UCSD-AML1 (cell line): ENCODE data around the gene ARHGAP28.
"Not testable (repeated sequence)": the region's sequence is repeated elsewhere in the genome, so short reads cannot be mapped to it uniquely, and the experiment has no call there.

Experiments used
- DNase-seq: peaks from one replicate; lab custom pipeline; 2025; ENCODE audit not compliant: unreplicated experiment; lab: John Stamatoyannopoulos, UW

ARHGAP28 gene

DNA sequence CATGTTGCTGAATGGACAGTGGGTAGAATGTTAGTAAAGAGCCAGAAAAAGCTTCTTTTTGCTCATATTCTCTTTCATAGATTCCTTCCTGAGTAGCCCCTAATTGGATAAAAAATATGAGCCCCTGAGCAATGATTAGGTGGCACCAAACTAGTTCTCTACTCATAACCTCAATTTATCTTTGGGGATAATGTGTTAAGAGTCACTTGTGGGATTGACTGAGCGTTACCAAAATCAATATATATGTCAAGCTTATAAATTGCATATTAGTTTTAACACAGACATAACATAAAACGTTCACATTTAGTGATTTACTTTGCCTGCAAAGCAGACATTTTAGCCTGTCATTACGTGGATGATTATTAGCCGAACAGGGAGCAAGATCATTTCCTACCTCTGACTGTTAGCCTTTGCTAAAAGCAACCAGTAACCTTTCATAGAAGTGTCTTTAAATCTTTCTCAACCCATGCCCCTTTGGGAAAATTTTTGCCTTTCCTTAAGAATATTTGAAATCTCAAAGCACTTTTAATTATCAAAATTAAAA lies 85.4 kb downstream of the ARHGAP28 start:
- no peak for DNase-seq

DNA sequence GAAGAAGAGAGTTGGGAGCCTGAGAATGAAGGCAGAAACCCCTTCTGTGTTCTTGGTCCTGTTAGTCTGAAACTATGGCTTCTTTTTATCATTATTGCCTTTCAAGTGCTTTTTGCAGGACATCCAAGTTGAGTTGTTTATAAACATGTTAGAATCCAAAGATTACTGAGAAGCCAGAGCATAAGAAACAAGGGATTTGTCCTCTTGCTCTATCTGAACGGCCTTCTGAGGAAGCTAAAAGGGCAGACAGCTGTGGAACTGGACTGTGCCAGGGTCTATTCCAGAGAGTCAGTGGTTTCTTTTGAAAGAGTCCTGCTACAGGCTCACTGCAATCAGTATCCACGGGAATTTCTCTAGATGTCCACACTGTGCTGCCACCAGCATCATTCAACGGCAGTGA lies 86.6 kb downstream of the ARHGAP28 start:
- no peak for DNase-seq

DNA sequence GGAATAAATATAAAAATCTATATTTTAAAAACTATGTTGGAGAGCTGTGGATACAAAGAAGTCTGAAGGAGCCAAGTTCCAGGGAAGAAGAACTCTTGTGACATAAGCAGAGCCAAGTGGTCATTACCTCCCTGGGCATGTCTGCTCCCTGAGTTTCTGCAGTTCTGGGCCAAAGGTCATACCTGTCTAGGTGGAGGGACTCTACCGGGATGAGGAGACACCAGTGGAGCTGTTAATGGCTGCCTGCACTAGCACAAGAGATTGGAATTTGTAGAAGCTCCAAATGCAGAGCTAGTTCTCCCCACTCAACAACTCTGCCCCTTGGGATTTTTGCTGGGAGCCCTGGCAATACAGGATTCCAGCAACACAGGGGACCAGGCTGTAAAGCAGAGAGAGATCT lies 89.8 kb downstream of the ARHGAP28 start:
- no peak for DNase-seq

DNA sequence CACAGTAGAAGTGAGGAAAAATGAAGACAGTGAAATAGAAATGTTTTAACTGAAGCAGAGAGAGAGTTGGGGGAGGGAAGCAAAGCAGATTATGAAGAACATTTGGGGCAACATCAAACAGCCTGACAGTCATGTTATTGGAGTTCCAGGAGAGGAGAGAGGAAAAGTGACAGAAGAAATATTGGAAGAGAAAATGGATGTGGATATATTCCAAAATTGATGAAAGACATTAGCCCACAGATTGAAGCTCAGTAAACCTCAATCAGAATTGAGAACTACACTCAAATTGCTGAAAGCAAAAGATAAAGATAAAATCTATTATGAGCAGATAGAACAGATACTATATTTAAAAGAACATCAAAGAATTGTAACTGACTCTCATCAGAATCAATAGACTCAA lies 90.8 kb downstream of the ARHGAP28 start:
- no peak for DNase-seq

DNA sequence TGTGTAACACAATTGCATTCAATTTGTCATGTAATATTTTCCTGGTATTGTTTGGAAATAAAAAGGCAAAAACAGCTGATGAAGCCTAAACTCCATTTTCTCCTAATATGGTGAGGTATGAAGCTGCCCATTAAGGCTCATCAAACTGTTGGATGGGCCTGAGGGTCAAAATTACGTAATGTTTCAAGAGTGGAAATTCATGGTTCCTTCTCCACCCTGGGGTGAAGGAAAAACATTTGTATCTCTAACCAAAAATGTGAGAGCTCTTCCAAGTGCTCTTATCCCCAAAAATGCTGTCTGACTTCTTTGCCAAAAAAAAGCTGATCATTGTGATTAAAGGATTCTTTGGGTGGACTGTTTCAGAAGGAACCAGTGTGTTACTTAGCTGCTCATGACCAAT lies 91.8 kb downstream of the ARHGAP28 start:
- DNase-seq: no peak

DNA sequence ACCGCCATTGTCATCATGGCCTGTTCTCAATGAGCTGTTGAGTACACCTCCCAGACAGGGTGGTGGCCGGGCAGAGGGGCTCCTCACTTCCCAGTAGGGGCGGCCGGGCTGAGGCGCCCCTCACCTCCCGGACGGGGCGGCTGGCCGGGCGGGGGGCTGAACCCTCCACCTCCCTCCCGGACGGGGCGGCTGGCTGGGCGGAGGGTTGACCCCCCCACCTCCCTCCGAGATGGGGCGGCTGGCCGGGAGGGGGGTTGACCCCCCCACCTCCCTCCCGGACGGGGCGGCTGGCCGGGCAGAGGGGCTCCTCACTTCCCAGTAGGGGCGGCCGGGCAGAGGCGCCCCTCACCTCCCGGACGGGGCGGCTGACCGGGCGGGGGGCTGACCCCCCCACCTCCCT lies 97.6 kb downstream of the ARHGAP28 start:
- not testable (repeated sequence) for DNase-seq

DNA sequence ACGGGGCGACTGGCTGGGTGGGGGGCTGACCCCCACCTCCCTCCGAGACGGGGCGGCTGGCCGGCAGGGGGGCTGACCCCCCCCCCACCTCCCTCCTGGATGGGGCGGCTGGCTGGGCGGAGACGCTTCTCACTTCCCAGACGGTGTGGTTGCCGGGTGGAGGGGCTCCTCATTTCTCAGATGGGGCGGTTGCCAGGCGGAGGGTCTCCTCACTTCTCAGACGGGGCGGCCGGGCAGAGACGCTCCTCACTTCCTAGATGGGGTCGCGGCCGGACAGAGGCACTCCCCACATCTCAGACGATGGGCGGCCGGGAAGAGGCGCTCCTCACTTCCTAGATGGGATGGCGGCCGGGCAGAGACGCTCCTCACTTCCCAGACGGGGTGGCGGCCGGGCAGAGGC lies 98.0 kb downstream of the ARHGAP28 start:
- not testable (repeated sequence) for DNase-seq

DNA sequence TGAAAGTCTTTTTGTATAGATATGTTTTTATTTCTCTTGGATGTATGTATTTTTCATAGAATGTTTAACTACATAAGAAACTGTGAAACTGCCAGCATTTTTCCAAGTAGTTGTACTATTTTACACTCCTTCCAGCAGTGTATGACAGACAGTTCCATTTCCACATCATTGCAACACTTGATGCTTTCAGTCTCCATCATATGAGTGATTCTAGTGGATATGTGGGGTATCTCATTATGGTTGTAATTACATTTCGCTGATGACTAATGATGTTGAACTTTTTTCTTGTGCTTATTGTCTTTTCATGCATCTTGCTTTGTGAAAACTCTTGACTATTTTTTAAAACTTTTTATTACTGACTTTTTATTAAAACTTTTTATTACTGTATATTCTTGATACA lies 101.4 kb downstream of the ARHGAP28 start:
- no peak for DNase-seq

DNA sequence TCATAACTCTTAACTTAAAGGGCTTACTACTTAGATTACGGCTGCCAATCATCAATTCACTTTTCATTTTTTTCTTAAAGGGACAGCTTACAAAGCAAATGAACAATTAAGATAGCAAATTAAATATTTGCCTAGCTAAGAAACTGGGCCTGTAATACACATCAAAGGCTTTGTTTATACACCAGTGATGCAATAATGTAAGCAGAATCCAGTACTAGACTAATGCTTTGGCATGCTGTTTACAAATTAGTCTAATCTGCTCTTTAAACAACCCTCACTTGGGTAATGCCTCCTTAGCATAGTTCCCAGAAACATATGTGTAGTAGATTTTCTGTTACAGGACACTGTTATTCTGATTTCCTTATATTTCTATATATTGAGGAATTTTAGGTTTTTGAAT lies 105.8 kb downstream of the ARHGAP28 start:
- DNase-seq: no peak

DNA sequence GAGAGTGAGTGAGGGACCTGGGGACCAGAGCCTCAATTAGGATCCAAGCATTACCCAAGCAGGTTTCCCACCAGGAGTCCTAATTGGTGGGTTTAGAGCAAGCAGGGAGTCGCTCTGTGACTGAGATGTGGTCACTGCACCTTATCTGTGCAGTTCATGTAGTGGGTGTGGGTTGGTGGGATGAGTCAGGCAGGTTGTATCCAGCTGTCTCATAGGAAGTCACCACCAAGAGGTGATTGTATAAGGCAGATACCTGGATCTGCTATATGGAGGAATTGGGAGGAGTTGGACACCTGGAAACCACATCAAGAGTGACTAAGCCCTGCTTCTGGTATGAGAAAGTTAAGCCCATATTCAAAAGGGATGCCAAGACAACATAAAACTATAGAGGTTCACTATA lies 106.8 kb downstream of the ARHGAP28 start:
- DNase-seq: no peak

DNA sequence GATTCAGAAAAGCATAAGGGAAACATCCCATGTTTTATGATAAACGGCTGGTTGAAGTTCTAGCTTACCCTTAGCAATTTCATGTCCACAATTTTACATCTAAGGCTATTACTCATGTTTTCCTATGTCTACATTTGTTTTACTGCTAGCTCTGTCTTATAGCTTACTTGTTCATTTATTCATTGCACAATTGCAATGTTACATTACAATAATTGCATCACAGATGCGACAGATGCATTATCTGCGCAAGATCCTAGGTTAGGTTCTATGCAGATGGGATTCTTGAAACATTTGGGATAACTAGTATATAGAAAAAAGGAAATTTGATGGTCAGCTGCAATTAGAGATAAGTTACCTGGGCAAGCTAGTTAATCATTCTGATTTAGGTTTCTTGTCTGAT lies 108.4 kb downstream of the ARHGAP28 start:
- DNase-seq: no peak

DNA sequence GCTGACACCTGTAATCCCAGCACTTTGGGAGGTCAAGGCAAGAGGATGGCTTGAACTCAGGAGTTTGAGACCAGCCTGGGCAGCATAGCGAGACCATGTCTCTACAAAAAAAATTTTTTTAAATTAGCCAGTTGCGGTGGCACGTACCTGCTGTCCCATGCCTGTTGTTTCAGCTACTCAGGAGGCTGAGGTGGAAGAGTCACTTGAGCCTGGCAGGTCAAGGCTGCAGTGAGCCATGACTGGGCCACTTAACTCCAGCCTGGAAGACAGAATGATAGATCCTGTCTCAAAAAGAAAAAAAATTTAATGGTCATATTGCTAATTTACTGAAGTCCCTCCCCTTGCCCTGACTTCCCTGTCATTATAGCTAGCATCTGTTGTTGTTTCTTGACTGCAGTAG lies 112.6 kb downstream of the ARHGAP28 start:
- no peak for DNase-seq

DNA sequence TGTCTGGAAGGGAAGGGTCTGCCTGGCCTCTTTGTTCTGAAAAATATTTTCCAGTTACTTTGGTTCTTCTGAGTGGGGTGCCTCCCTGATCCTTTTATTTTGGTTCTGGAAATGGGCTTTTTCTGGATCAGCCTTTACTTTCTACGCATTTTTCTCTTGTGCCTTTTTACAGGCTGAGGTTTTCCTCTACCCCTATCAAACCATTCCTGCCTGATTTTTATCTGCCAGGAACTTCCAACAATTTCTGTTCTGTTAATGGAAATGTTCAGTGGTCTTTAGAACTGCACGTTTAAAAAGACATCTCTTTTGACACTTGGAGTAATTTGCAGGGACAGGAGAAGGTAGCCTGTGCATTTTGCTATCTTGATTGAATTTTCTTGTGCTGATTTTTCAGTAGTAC lies 113.8 kb downstream of the ARHGAP28 start:
- no peak for DNase-seq

DNA sequence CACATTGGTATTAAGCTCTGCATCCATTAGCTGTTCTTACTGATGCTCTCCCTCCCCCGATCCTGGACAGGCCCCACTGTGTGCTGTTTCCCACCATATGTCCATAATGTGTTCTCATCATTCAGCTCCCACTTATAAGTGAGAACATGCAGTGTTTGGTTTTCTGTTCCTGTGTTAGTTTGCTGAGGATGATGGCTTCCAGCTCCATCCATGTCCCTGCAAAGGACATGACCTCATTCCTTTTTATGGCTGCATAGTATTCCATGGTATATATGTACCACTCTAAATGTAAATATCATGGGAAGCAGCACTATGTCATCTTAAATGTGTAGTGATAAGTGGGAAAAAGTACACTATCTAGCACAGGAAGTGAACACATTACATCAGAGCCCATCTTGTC lies 116.0 kb downstream of the ARHGAP28 start:
- not testable (repeated sequence) for DNase-seq

DNA sequence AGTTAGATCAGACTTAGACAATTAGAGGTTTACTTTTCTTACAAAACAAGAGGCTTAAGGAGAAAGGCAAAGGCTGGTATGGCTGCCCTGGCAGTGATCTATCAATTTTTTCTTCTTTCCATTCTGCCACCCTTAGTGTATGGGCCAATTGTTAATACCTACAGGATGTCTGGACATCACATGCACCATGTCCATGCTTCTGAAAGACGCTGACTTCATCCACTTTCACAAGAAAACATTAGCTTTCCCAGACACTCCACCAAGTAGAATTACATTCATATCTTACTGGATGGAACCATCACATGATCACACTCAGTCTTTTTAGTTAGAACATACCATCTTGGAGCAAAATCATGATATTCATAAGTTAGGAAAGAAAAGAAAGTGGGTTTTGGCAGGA lies 120.9 kb downstream of the ARHGAP28 start:
- no peak for DNase-seq

DNA sequence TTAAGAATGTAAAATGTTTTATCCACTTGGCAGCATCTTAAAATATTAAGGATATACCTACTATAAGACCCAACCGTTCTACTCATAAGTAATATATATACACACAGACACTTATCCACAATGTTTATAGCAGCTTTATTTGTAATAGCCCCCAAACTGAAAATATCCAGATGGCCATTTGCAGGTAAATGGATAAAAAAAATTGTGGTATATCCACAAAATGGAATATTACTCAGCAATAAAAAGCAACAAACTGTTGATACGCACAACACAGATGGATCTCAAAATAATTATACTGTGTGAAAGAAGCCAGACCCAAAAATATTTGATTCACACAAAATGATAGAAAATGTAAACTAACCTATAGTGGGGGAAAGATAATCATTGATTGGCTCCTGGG lies 122.0 kb downstream of the ARHGAP28 start:
- no peak for DNase-seq

DNA sequence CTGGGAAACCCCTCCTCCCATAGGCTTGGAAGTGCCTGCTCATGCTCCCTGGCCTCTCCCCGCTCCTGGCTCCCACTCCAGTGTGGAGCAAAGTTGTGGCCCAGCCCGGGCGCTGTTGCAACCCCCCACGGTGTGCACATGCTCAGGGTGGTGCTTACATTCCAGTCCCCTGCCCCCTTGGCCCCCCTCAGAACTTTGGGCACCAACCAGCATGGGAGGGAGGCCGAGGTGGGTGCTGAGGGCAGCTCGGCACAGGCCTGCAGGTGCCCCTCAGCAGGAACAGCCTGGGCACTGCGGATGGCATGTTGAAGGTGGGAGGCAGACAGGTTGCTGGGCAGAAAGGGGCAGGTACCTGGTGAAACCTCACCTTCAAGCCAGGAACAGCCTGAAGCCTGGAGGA lies 125.3 kb downstream of the ARHGAP28 start:
- no peak for DNase-seq

DNA sequence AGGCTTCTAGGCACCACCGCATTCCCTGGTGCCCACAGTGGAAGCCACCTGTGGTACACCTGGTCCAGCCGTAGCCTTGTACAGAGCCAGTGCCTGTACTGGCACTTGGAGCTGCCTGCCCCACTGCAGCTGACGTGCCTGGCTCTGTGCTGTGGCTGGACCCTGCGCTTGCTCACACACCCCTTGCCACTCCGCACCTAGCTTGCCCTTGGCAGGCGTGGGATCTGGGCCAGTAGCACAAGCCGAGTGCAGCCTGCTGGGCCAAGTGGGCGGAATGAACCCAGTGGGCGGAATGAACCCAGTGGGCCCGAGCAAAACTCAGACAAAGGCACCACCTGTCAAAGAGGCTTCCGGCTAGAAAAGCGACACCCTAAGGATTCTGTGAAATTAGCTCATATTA lies 126.3 kb downstream of the ARHGAP28 start:
- no peak for DNase-seq

DNA sequence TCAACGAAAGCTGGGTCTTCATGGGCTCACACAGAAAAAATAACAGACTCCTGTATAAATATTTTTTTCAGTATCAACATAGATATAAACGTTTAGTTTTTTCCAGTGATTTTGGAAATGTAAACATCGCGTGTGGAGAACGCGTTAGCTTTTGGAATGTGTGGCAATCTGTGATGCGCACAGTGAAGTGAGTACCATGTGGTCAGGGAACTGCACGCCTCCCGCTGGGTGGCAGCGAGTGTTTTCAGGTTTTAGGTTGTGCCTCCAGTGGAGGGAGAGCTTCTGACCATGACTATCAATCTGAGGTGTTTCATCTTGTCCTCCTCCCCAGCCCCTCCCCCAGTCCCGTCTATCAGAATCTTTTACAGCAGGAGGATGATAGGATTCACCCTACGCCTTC lies 127.8 kb downstream of the ARHGAP28 start:
- DNase-seq: no peak

DNA sequence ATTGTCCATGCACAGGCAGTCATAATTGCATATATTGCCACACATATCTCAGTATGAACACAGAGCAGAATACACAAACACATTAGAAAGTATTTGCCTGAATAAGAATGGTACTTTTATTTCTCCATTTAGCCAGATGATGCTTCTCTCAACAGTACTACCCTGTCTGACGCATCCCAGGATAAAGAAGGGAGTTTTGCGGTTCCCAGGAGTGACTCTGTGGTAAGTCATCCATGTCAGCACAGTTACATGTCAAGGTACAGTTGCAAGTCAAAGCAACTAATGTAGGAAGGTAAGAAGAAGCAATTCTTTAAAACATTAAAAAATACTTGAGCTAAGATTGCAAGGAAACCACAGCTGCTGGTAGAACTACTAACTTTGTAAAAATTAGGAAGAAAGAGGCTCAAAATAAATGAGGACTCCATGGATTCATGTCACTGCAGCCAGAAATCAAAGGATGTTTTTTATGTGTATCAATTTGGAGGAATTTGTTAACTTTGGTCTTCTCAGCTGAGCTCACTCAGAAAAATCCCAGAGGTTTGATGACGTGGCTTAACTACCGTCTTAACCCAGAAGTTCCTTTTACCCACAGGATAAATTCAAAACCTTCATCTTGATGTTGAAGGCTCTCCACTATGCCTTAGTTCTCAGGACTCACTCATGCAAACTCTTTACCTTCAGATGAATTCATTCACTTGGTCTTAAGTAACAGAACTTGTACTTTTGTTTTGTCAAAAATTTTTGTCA lies 130.3 kb downstream of the ARHGAP28 start:
- no peak for DNase-seq

DNA sequence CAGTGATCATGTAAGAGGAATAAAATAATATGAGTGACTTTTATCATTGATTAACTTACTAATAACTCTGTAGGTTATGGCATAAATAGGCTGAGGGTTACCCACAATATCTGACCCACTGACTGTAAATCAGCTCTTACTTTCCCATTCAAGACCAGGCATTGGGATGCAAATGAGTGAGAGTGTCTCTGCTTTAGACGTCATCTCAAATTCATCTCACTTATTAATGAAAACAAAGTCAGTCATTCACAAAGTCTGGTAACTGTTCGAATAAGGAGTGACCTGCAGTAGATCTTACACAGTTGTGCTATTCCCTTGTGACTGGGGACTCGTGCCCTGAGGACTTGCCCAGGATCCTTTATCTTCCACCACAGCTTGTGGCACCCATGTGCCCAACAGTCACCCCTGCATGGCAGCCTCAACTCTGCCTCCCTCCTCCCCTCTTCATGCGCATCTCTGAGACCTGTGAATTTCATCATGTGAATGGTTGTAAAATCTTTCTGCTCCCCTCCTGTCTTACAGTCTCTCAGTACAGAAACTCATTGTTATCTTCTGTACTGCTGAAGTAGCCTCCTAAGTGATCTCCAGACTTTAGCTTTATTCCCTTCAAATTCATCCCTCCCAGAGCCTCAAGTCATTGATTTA lies 131.4 kb downstream of the ARHGAP28 start:
- no peak for DNase-seq

DNA sequence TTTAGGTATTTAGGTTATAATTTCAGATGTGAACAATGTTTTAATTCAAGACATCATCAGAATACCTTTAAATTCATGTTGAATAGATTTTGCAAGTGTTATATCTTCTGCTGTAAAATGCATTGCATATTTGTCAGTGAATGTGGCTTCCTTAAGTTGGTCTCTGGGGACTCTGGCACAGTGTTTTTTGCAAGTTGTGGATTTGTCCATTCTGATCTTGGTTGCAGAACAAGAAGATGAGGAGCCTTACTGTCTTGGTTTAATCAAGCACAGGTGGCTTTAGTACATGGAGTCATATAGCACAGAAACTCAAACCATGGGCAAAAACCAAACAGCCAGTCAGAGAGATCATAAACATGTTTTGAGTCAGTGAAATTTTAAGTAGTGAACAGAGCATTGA lies 135.7 kb downstream of the ARHGAP28 start:
- DNase-seq: no peak
